MCF 10A (cell line): ENCODE results near the gene TIPRL. TPM values are rescaled to one million over a fixed set of nuclear protein-coding genes. Genes with fewer than 3 reads are reported as not detected.
"Not testable (repeated sequence)": the region's sequence is repeated elsewhere in the genome, so short reads cannot be mapped to it uniquely, and the experiment has no call there.

Source experiments
- BruUV-seq: library from RNA; stranded (reverse); fragments of 400-500 nt; replicated peaks from 2 replicates; lab custom pipeline; 2021; lab: Mats Ljungman, UMichigan
- CTCF ChIA-PET: fragments of 300-600 bp; sonication (Branson Sonifier 250); formaldehyde crosslinking; extraction: SDS; loops from one replicate; lab custom pipeline; 2021; ENCODE audit warnings: antibody characterized with exemption, inconsistent platforms; lab: Yijun Ruan, JAX
- POLR2A ChIA-PET: fragments of 300-600, 350-650 bp; sonication (Branson Sonifier 250); formaldehyde crosslinking; extraction: SDS; loops from one replicate; lab custom pipeline; 2020; ENCODE audit warnings: antibody characterized with exemption, inconsistent platforms; lab: Yijun Ruan, JAX
- DNase-seq: peaks from one replicate; pipeline ENCODE4 v3.0.0-alpha.2; 2018; ENCODE audit not compliant: unreplicated experiment
- H3K27ac Mint-ChIP-seq: one replicate; pipeline ENCODE4 v1.8.0; 2022; ENCODE audit warnings: mild to moderate bottlenecking, low read depth, mixed read lengths; ENCODE audit not compliant: unreplicated experiment
- H3K27me3 Mint-ChIP-seq: one replicate; pipeline ENCODE4 v1.8.0; 2022; ENCODE audit warnings: mixed read lengths; ENCODE audit not compliant: insufficient read depth, unreplicated experiment
- H3K36me3 Mint-ChIP-seq: one replicate; pipeline ENCODE4 v1.8.0; 2022; ENCODE audit warnings: mild to moderate bottlenecking, moderate library complexity, mixed read lengths; ENCODE audit not compliant: insufficient read depth, unreplicated experiment
- H3K4me1 Mint-ChIP-seq: one replicate; pipeline ENCODE4 v1.8.0; 2022; ENCODE audit warnings: mixed read lengths; ENCODE audit not compliant: insufficient read depth, unreplicated experiment
- H3K4me3 Mint-ChIP-seq: one replicate; pipeline ENCODE4 v1.8.0; 2022; ENCODE audit warnings: mild to moderate bottlenecking, moderate library complexity, mixed read lengths; ENCODE audit not compliant: unreplicated experiment
- H3K9me3 Mint-ChIP-seq: one replicate; pipeline ENCODE4 v1.8.0; 2022; ENCODE audit warnings: mixed read lengths; ENCODE audit not compliant: unreplicated experiment
- CTCF ChIP-seq: fragments of 200-600 bp; IDR thresholded peaks from one replicate; pipeline ENCODE4 v1.8.0; 2022; ENCODE audit warnings: antibody characterized with exemption, mild to moderate bottlenecking; ENCODE audit not compliant: unreplicated experiment
- intact Hi-C: fragments of 100-400 bp; cut with micrococcal nuclease; formaldehyde crosslinking; loops from 2 replicates; pipeline ENCODE4 v1.14.1; 2022
- total RNA-seq: library from RNA; stranded (reverse); gene quantifications from 2 replicates; pipeline ENCODE4 v1.2.3, GENCODE V29; 2022

TIPRL gene
- total RNA-seq, 1 experiment from 2014 or later = 111 TPM

GRCh38 chr1:168148916-168149315 lies 29.8 kb upstream of the TIPRL start:
- TF ChIP-seq CTCF = no peak
- ChIA-PET POLR2A (no interaction called here), CTCF (no interaction called here)
- H3K36me3 Mint-ChIP-seq = no peaks in the 10 kb centered on the region
- DNase-seq = no peak
- no TSS peak for BruUV-seq
- H3K4me1 Mint-ChIP-seq = peaks cover 5% of the 10 kb centered on the region
- no peak overlapping the region for H3K27ac Mint-ChIP-seq
- no peak overlapping the region for H3K4me3 Mint-ChIP-seq
- peaks cover 3% of the 10 kb centered on the region for H3K9me3 Mint-ChIP-seq
- H3K27me3 Mint-ChIP-seq = no peaks in the 10 kb centered on the region
- intact Hi-C loops = no loop called here

- H3K4me1 Mint-ChIP-seq = peaks cover 1% of the 10 kb centered on the region
- H3K4me3 Mint-ChIP-seq = no peak overlapping the region
- no peak for DNase-seq
- CTCF ChIA-PET = interaction anchor here (1.2 to 2.4 kb wide), 3 partner anchors 10 to 68 kb away, joined by 3 to 9 read pairs (median 8); no protein-coding TSS in a partner anchor
- no peaks in the 10 kb centered on the region for H3K27me3 Mint-ChIP-seq
- BruUV-seq = no TSS peak
- H3K9me3 Mint-ChIP-seq = peaks cover 7% of the 10 kb centered on the region
- no peaks in the 10 kb centered on the region for H3K36me3 Mint-ChIP-seq
- no peak overlapping the region for H3K27ac Mint-ChIP-seq
- intact Hi-C loops = no loop called here
- no peak for TF ChIP-seq CTCF
- POLR2A ChIA-PET = interaction anchor here (1.8 kb wide), 1 partner anchor 12 kb away, joined by 5 read pairs; no protein-coding TSS in a partner anchor
These were observed 28.5 kb upstream of the TIPRL start for GRCh38 chr1:168150283-168150682.

- ChIA-PET POLR2A (interaction anchor here (1.2 to 1.8 kb wide), 2 partner anchors 10 to 14 kb away, joined by 4 to 5 read pairs; no protein-coding TSS in a partner anchor), CTCF (interaction anchor here (0.5 to 2.4 kb wide), 8 partner anchors 9 to 161 kb away, joined by 3 to 9 read pairs (median 4); no protein-coding TSS in a partner anchor)
- H3K27me3 Mint-ChIP-seq = no peaks in the 10 kb centered on the region
- intact Hi-C loops = no loop called here
- no peak for TF ChIP-seq CTCF
- no peak overlapping the region for H3K4me3 Mint-ChIP-seq
- H3K4me1 Mint-ChIP-seq = no peaks in the 10 kb centered on the region
- no peak for DNase-seq
- peaks cover 7% of the 10 kb centered on the region for H3K9me3 Mint-ChIP-seq
- H3K27ac Mint-ChIP-seq = no peak overlapping the region
- no TSS peak for BruUV-seq
- H3K36me3 Mint-ChIP-seq = no peaks in the 10 kb centered on the region
These were observed 26.8 kb upstream of the TIPRL start for GRCh38 chr1:168151935-168152334.

GRCh38 chr1:168154707-168155106 lies 24.1 kb upstream of the TIPRL start:
- H3K27ac Mint-ChIP-seq, H3K27me3 Mint-ChIP-seq, POLR2A ChIA-PET, H3K4me1 Mint-ChIP-seq, H3K36me3 Mint-ChIP-seq, intact Hi-C loops, H3K4me3 Mint-ChIP-seq, DNase-seq, BruUV-seq: not testable (repeated sequence)
- CTCF ChIA-PET = interaction anchor here (0.6 to 1.0 kb wide), 2 partner anchors 9 to 62 kb away, joined by 3 to 5 read pairs; no protein-coding TSS in a partner anchor
- peaks cover 24% of the 10 kb centered on the region for H3K9me3 Mint-ChIP-seq
